Fibroblast of mammary gland (primary cell): ENCODE measurements around the gene GAGE12G.
"Not testable (repeated sequence)": the region's sequence is repeated elsewhere in the genome, so short reads cannot be mapped to it uniquely, and the experiment has no call there.

Experiments
- DNase-seq: peaks from one replicate; pipeline ENCODE4 v3.0.0-alpha.2; 2010; ENCODE audit warnings: low read depth
- H3K4me3 ChIP-seq: 2 replicates; pipeline ENCODE4 v1.5.1; 2011; ENCODE audit warnings: low read depth, mild to moderate bottlenecking, low read length, moderate library complexity; ENCODE audit not compliant: control insufficient read depth
- CTCF ChIP-seq: conservative IDR thresholded peaks from 2 replicates; pipeline ENCODE4 v1.5.1; 2011; ENCODE audit warnings: low read depth, low read length, inconsistent platforms; ENCODE audit not compliant: control insufficient read depth, insufficient read depth

The GAGE12G gene

GRCh38 chrX:49570100-49570499, at the start of gene GAGE12G:
TSS of gene GAGE12G (plus strand) at chrX:49570400. CDS start at chrX:49571555, 1,155 bp downstream.
- not testable (repeated sequence) for H3K4me3 ChIP-seq

GRCh38 chrX:49531877-49532276, 38.3 kb upstream of the GAGE12G start, which contains the start of gene GAGE12C:
TSS of gene GAGE12C (plus strand) at chrX:49532177. CDS start at chrX:49533332, 1,155 bp downstream.
- not testable (repeated sequence) for H3K4me3 ChIP-seq, DNase-seq

More at GRCh38 chrX:49570100-49570499, at the start of gene GAGE12G:
- not testable (repeated sequence) for DNase-seq

GRCh38 chrX:49541433-49541832, 28.8 kb upstream of the GAGE12G start, which contains the start of gene GAGE12D:
TSS of gene GAGE12D (plus strand) at chrX:49541733. CDS start at chrX:49542888, 1,155 bp downstream.
- not testable (repeated sequence) for DNase-seq, H3K4me3 ChIP-seq

GRCh38 chrX:49550989-49551388, 19.2 kb upstream of the GAGE12G start, which contains the start of gene GAGE12E:
TSS of gene GAGE12E (plus strand) at chrX:49551289. CDS start at chrX:49552444, 1,155 bp downstream.
- DNase-seq, H3K4me3 ChIP-seq: not testable (repeated sequence)

GRCh38 chrX:49560542-49560941, 9.7 kb upstream of the GAGE12G start, which contains the start of gene GAGE12F:
TSS of gene GAGE12F (plus strand) at chrX:49560842. CDS start at chrX:49561997, 1,155 bp downstream.
- not testable (repeated sequence) for H3K4me3 ChIP-seq, DNase-seq

GRCh38 chrX:49568728-49569127, 1.5 kb upstream of the GAGE12G start:
- DNase-seq: not testable (repeated sequence)

GRCh38 chrX:49569152-49569551, 1.0 kb upstream of the GAGE12G start:
- H3K4me3 ChIP-seq, DNase-seq: not testable (repeated sequence)

More at GRCh38 chrX:49568728-49569127, 1.5 kb upstream of the GAGE12G start:
- not testable (repeated sequence) for H3K4me3 ChIP-seq

GRCh38 chrX:49579649-49580048, 9.4 kb downstream of the GAGE12G start, which contains the start of gene GAGE12H:
TSS of gene GAGE12H (plus strand) at chrX:49579949. CDS start at chrX:49581104, 1,155 bp downstream.
- H3K4me3 ChIP-seq, DNase-seq: not testable (repeated sequence)

GRCh38 chrX:49589196-49589595, 19.0 kb downstream of the GAGE12G start, which contains the start of gene GAGE2A:
TSS of gene GAGE2A (plus strand) at chrX:49589496. CDS start at chrX:49590651, 1,155 bp downstream.
- DNase-seq, H3K4me3 ChIP-seq: not testable (repeated sequence)

- DNase-seq, H3K4me3 ChIP-seq: not testable (repeated sequence)
Measured at GRCh38 chrX:49589769-49590478, 19.7 kb downstream of the GAGE12G start.

GRCh38 chrX:49590488-49590887, 20.3 kb downstream of the GAGE12G start:
- not testable (repeated sequence) for DNase-seq, H3K4me3 ChIP-seq

GRCh38 chrX:49598720-49599119, 28.5 kb downstream of the GAGE12G start, which contains the start of gene GAGE1:
TSS of gene GAGE1 (plus strand) at chrX:49599020. CDS start at chrX:49600175, 1,155 bp downstream.
- not testable (repeated sequence) for DNase-seq, H3K4me3 ChIP-seq

GRCh38 chrX:49610718-49611310, 40.6 kb downstream of the GAGE12G start:
- no peak for TF ChIP-seq CTCF
- DNase-seq: no peak
- H3K4me3 ChIP-seq: no peak overlapping the region
